Kidney tubule cell (primary cell): ENCODE data around the gene HMHB1.
"Not testable (repeated sequence)": the region's sequence is repeated elsewhere in the genome, so short reads cannot be mapped to it uniquely, and the experiment has no call there.

ENCODE experiments used
- DNase-seq: peaks from one replicate; pipeline ENCODE4 v3.0.0-alpha.2; 2018; ENCODE audit warnings: low spot score

Gene HMHB1

GRCh38 chr5:143801252-143801939, 10.6 kb upstream of the HMHB1 start:
- no peak for DNase-seq

GRCh38 chr5:143805861-143806260, 6.1 kb upstream of the HMHB1 start:
- DNase-seq = no peak

- DNase-seq = peak; percentile 42
These were observed 5.4 kb upstream of the HMHB1 start for GRCh38 chr5:143806579-143806978.

- no peak for DNase-seq
These were observed 4.6 kb upstream of the HMHB1 start for GRCh38 chr5:143807401-143807800.

- not testable (repeated sequence) for DNase-seq
These were observed 4.4 kb downstream of the HMHB1 start for GRCh38 chr5:143816370-143816769.

GRCh38 chr5:143819716-143820115, 7.8 kb downstream of the HMHB1 start:
- no peak for DNase-seq

- DNase-seq = no peak
These were observed 8.5 kb downstream of the HMHB1 start for GRCh38 chr5:143820451-143820850.

GRCh38 chr5:143824851-143825720, 13.1 kb downstream of the HMHB1 start:
- peak; percentile 76 for DNase-seq

- DNase-seq = peak; percentile 77
These were observed 15.0 kb downstream of the HMHB1 start for GRCh38 chr5:143826951-143827444.

GRCh38 chr5:143828710-143829109, 16.7 kb downstream of the HMHB1 start:
- no peak for DNase-seq

- DNase-seq = no peak
These were observed 21.2 kb downstream of the HMHB1 start for GRCh38 chr5:143833177-143833576.

- DNase-seq = no peak
These were observed 23.3 kb downstream of the HMHB1 start for GRCh38 chr5:143835251-143835650.

- no peak for DNase-seq
These were observed 24.3 kb downstream of the HMHB1 start for GRCh38 chr5:143836161-143836725.

GRCh38 chr5:143837306-143837848, 25.4 kb downstream of the HMHB1 start:
- DNase-seq = no peak

- DNase-seq = no peak
These were observed 29.5 kb downstream of the HMHB1 start for GRCh38 chr5:143841446-143841845.

GRCh38 chr5:143842920-143843319, 31.0 kb downstream of the HMHB1 start:
- peak; percentile 81 for DNase-seq

- DNase-seq = peak; percentile 42
These were observed 31.5 kb downstream of the HMHB1 start for GRCh38 chr5:143843461-143843860.

GRCh38 chr5:143850050-143850683, 38.2 kb downstream of the HMHB1 start:
- DNase-seq = peak; percentile 39

- peak; percentile 21 for DNase-seq
These were observed 39.4 kb downstream of the HMHB1 start for GRCh38 chr5:143851383-143851782.

GRCh38 chr5:143860211-143860610, 48.2 kb downstream of the HMHB1 start:
- no peak for DNase-seq

- DNase-seq = no peak
These were observed 50.3 kb downstream of the HMHB1 start for GRCh38 chr5:143862271-143862670.

GRCh38 chr5:143865426-143866025, 53.6 kb downstream of the HMHB1 start:
- DNase-seq = no peak
